HCT116 (cell line): ENCODE measurements around the gene CENPVL1. TPM values are rescaled to one million over a fixed set of nuclear protein-coding genes. Genes with fewer than 3 reads are reported as not detected.

Experiments
- ATAC-seq: fragments of 200-7000 bp; cut with Tn5 transposase; 2 replicates; pipeline ENCODE4 v1.9.1; 2020; ENCODE audit warnings: mild to moderate bottlenecking, moderate library complexity
- BruUV-seq: library from RNA; stranded (reverse); fragments of 400-500 nt; replicated peaks from 2 replicates; lab custom pipeline; 2021; lab: Mats Ljungman, UMichigan
- CTCF ChIA-PET: fragments of 300-600 bp; sonication (Branson Sonifier 250); formaldehyde crosslinking; loops from one replicate; lab custom pipeline; 2021; ENCODE audit warnings: antibody characterized with exemption; lab: Charles Lee
- POLR2A ChIA-PET: fragments of 300-600, 350-600 bp; sonication (Branson Sonifier 250); formaldehyde crosslinking; loops from one replicate; lab custom pipeline; 2021; ENCODE audit warnings: antibody characterized with exemption; lab: Charles Lee
- RAD21 ChIA-PET, 2 experiments: fragments of 300-600 bp; sonication (Branson Sonifier 250); formaldehyde crosslinking; loops; one replicate each; lab custom pipeline; 2023; ENCODE audit warnings: low total read pairs in 2 of 2; ENCODE audit not compliant: uncharacterized antibody in 2 of 2, unreplicated experiment in 2 of 2, low non-redundant PET in 1 of 2; lab: Charles Lee
- DNase-seq: peaks from one replicate; pipeline ENCODE4 v3.0.0-alpha.2; 2010; ENCODE audit warnings: low read depth, low spot score
- H2AFZ ChIP-seq: fragments of 200-600 bp; shearing (Covaris generic), sonication (generic); 2 replicates; pipeline ENCODE4 v1.6.1; 2017; ENCODE audit warnings: low read depth, mixed run types, mixed read lengths, antibody characterized with exemption, low read length; ENCODE audit not compliant: poor library complexity, severe bottlenecking
- H3K27ac ChIP-seq: 2 replicates; pipeline ENCODE4 v1.5.1; 2012; ENCODE audit warnings: low read depth, low read length
- H3K27me3 ChIP-seq: fragments of 200-600 bp; sonication (generic); 2 replicates; pipeline ENCODE4 v1.6.1; 2016; ENCODE audit warnings: mixed run types, low read length, mixed read lengths; ENCODE audit not compliant: insufficient read depth
- H3K36me3 ChIP-seq, 2 experiments: fragments of 200-500 bp in 1 of 2; fragments of 200-600 bp in 1 of 2; sonication (Bioruptor generic) in 1 of 2; sonication (generic) in 1 of 2; 2 replicates each; pipeline versions ENCODE4 v1.5.1 to v1.6.1; 2014 to 2016; ENCODE audit warnings: low read length in 2 of 2, inconsistent platforms in 1 of 2, mixed read lengths in 1 of 2, mixed run types in 1 of 2; ENCODE audit not compliant: insufficient read depth in 2 of 2, control insufficient read depth in 1 of 2
- H3K4me1 ChIP-seq, 2 experiments: fragments of 200-600 bp in 1 of 2; sonication (generic) in 1 of 2; 2 replicates each; pipeline versions ENCODE4 v1.5.1 to v1.6.1; 2012 to 2017; ENCODE audit warnings: low read length in 2 of 2, inconsistent platforms in 1 of 2, mild to moderate bottlenecking in 1 of 2, mixed read lengths in 1 of 2, mixed run types in 1 of 2, moderate library complexity in 1 of 2; ENCODE audit not compliant: insufficient read depth in 2 of 2, control insufficient read depth in 1 of 2
- H3K4me2 ChIP-seq: fragments of 200-600 bp; sonication (generic); 2 replicates; pipeline ENCODE4 v1.6.1; 2017; ENCODE audit warnings: mixed run types, low read length, mixed read lengths
- H3K4me3 ChIP-seq, 2 experiments: fragments of 200-600 bp in 1 of 2; sonication (generic) in 1 of 2; replicated peaks in 1 of 2; 2 replicates each; pipeline ENCODE4 v1.5.1; 2011 to 2016; ENCODE audit warnings: low read length in 2 of 2, control low read depth in 1 of 2, low read depth in 1 of 2, mild to moderate bottlenecking in 1 of 2, mixed read lengths in 1 of 2, mixed run types in 1 of 2
- H3K79me2 ChIP-seq: fragments of 200-600 bp; sonication (generic); 2 replicates; pipeline ENCODE4 v1.6.1; 2017; ENCODE audit warnings: mild to moderate bottlenecking, mixed run types, low read length, moderate library complexity, mixed read lengths; ENCODE audit not compliant: insufficient read depth
- H3K9ac ChIP-seq: fragments of 200-600 bp; sonication (generic); 2 replicates; pipeline ENCODE4 v1.6.1; 2016; ENCODE audit warnings: low read length, mixed read lengths
- H3K9me2 ChIP-seq: fragments of 200-600 bp; sonication (generic), shearing (Covaris generic); 2 replicates; pipeline ENCODE4 v1.6.1; 2017; ENCODE audit warnings: mixed run types, mild to moderate bottlenecking, moderate library complexity; ENCODE audit not compliant: insufficient read depth
- H3K9me3 ChIP-seq, 2 experiments: fragments of 200-500 bp in 1 of 2; fragments of 200-600 bp in 1 of 2; sonication (Bioruptor generic) in 1 of 2; sonication (generic) in 1 of 2; 2 replicates each; pipeline ENCODE4 v1.6.1; 2014 to 2017; ENCODE audit warnings: low read length in 2 of 2, mixed read lengths in 2 of 2, inconsistent platforms in 1 of 2, low read depth in 1 of 2, mild to moderate bottlenecking in 1 of 2, mixed run types in 1 of 2, moderate library complexity in 1 of 2; ENCODE audit not compliant: control insufficient read depth in 1 of 2, insufficient read depth in 1 of 2
- H4K20me1 ChIP-seq: fragments of 200-600 bp; sonication (generic), shearing (Covaris generic); 2 replicates; pipeline ENCODE4 v1.6.1; 2017; ENCODE audit warnings: mixed run types, mild to moderate bottlenecking, moderate library complexity; ENCODE audit not compliant: insufficient read depth
- CTCF ChIP-seq, 3 experiments: fragments of 200-600 bp in 1 of 3; sonication (generic) in 1 of 3; IDR thresholded peaks in 2 of 3; conservative IDR thresholded peaks in 1 of 3; 2 replicates each; pipeline ENCODE4 v1.5.1; 2012 to 2017; ENCODE audit warnings: low read depth in 2 of 3, low read length in 2 of 3, antibody characterized with exemption in 1 of 3, borderline replicate concordance in 1 of 3, control low read depth in 1 of 3, mild to moderate bottlenecking in 1 of 3, mixed read lengths in 1 of 3, mixed run types in 1 of 3, moderate library complexity in 1 of 3; ENCODE audit not compliant: insufficient read depth in 1 of 3
- EGR1 ChIP-seq: IDR thresholded peaks from 2 replicates; pipeline ENCODE4 v1.6.1; 2012; ENCODE audit warnings: low read depth
- ELF1 ChIP-seq: IDR thresholded peaks from 2 replicates; pipeline ENCODE4 v1.6.1; 2012; ENCODE audit warnings: low read depth, borderline replicate concordance
- EZH2phosphoT487 ChIP-seq: fragments of 200-600 bp; IDR thresholded peaks from 2 replicates; pipeline ENCODE4 v1.6.1; 2018; ENCODE audit warnings: antibody characterized with exemption, borderline replicate concordance
- FOSL1 ChIP-seq: IDR thresholded peaks from 2 replicates; pipeline ENCODE4 v1.6.1; 2012; ENCODE audit warnings: low read depth
- JUND ChIP-seq: IDR thresholded peaks from 2 replicates; pipeline ENCODE4 v1.6.1; 2012
- POLR2A ChIP-seq: IDR thresholded peaks from 2 replicates; pipeline ENCODE4 v1.7.0; 2011; ENCODE audit warnings: borderline replicate concordance; ENCODE audit not compliant: insufficient read depth, insufficient read length; ENCODE audit errors: extremely low read depth
- RAD21 ChIP-seq: IDR thresholded peaks from 2 replicates; pipeline ENCODE4 v1.6.1; 2012; ENCODE audit warnings: low read depth, mild to moderate bottlenecking
- SIN3A ChIP-seq: IDR thresholded peaks from 2 replicates; pipeline ENCODE4 v1.6.1; 2012; ENCODE audit warnings: low read depth
- TCF7L2 ChIP-seq: IDR thresholded peaks from 2 replicates; pipeline ENCODE4 v1.7.0; 2011; ENCODE audit warnings: borderline replicate concordance, inconsistent platforms; ENCODE audit not compliant: insufficient read depth, insufficient read length; ENCODE audit errors: extremely low read depth
- YY1 ChIP-seq: IDR thresholded peaks from 2 replicates; pipeline ENCODE4 v1.6.1; 2011; ENCODE audit warnings: low read length, low read depth, moderate library complexity, mild to moderate bottlenecking; ENCODE audit not compliant: insufficient replicate concordance; ENCODE audit errors: extremely low read depth
- ZFX ChIP-seq: fragments of 450-650 bp; IDR thresholded peaks from 2 replicates; pipeline ENCODE4 v1.6.1; 2017
- ZNF274 ChIP-seq: fragments of 200-500 bp; sonication (Bioruptor generic); IDR thresholded peaks from 2 replicates; pipeline ENCODE4 v1.6.1; 2014; ENCODE audit warnings: mild to moderate bottlenecking, low read depth, low read length, inconsistent platforms
- intact Hi-C: fragments of 100-400 bp; cut with micrococcal nuclease; formaldehyde crosslinking; loops from 2 replicates; pipeline ENCODE4 v1.10.0; 2022
- total RNA-seq: library from RNA; stranded (reverse); gene quantifications from one replicate; pipeline ENCODE4 v1.2.1, GENCODE V29; 2021; ENCODE audit not compliant: unreplicated experiment
- TF ChIP-seq, protein P1 (sequence below): IDR thresholded peaks from 2 replicates; pipeline ENCODE4 v1.6.1; 2012; ENCODE audit warnings: low read depth
- TF ChIP-seq, protein P2 (sequence below): IDR thresholded peaks from 2 replicates; pipeline ENCODE4 v1.6.1; 2012

CENPVL1 gene
- total RNA-seq, 1 experiment from 2014 or later: not detected

GRCh38 chrX:51728202-51728601 is 17.9 kb downstream of the CENPVL1 start:
- no peak overlapping the region for H3K4me2 ChIP-seq
- TF ChIP-seq POLR2A: no peak
- TF ChIP-seq ZFX: no peak
- TF ChIP-seq JUND: no peak
- TF ChIP-seq ZNF274: no peak
- TF ChIP-seq TCF7L2: no peak
- TF ChIP-seq FOSL1: no peak
- no peak for TF ChIP-seq SIN3A
- TF ChIP-seq EGR1: no peak
- TF ChIP-seq EZH2phosphoT487: no peak
- TF ChIP-seq RAD21: no peak
- no peak for TF ChIP-seq YY1
- H3K27me3 ChIP-seq: no peaks in the 10 kb centered on the region
- ChIA-PET POLR2A (interaction anchor here (0.6 kb wide), 1 partner anchor 213 kb away, joined by 3 read pairs; no protein-coding TSS in a partner anchor), CTCF (no interaction called here), RAD21 (no interaction called here)
- H3K79me2 ChIP-seq: no peaks in the 10 kb centered on the region
- DNase-seq (no peak), ATAC-seq (no peak)
- H2AFZ ChIP-seq: no peak overlapping the region
- H3K27ac ChIP-seq: no peak overlapping the region
- no peak overlapping the region for H3K4me3 ChIP-seq
- H3K9ac ChIP-seq: no peak overlapping the region
- H3K9me3 ChIP-seq: no peaks in the 10 kb centered on the region
- H3K9me2 ChIP-seq: no peaks in the 10 kb centered on the region
- no peaks in the 10 kb centered on the region for H3K4me1 ChIP-seq
- intact Hi-C loops: no loop called here
- no peaks in the 10 kb centered on the region for H3K36me3 ChIP-seq
- BruUV-seq: no TSS peak
- H4K20me1 ChIP-seq: no peaks in the 10 kb centered on the region

DNA sequence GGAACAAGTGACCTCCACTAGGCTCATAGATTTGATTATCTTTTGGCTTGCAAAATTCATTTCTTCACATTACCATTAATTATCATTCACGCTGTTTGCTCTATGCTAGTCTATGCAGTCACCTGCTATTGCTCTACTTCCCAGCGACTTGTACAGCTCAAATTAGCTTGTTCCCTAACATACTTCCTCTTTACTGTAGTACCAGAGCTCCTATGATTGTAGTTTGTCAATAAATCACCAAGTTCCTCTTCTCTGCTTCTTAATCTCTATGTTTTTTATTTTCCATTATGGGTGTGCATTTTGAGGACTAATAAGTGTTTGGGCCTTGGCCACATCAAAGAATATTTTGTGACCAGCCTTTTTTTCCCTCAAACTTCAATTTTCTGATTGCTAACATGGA is 26.8 kb downstream of the CENPVL1 start:
- no TSS peak for BruUV-seq
- Histone ChIP-seq H3K9ac (no peak overlapping the region), H3K27me3 (no peaks in the 10 kb centered on the region), H3K4me1 (no peaks in the 10 kb centered on the region), H3K9me3 (no peaks in the 10 kb centered on the region), H3K27ac (no peak overlapping the region), H3K36me3 (no peaks in the 10 kb centered on the region), H3K9me2 (no peaks in the 10 kb centered on the region), H4K20me1 (no peaks in the 10 kb centered on the region), H3K4me2 (no peak overlapping the region), H3K79me2 (no peaks in the 10 kb centered on the region), H3K4me3 (no peak overlapping the region), H2AFZ (no peak overlapping the region)
- intact Hi-C loops: no loop called here
- CTCF ChIA-PET: no interaction called here
- RAD21 ChIA-PET: no interaction called here
- POLR2A ChIA-PET: no interaction called here
- DNase-seq (no peak), ATAC-seq (no peak)
- no peak for TF ChIP-seq TCF7L2
- TF ChIP-seq CTCF (IDR thresholded peaks at IDR 0.05 in 2 of 3, conservative IDR thresholded peaks at IDR 0.05 in 1 of 3; ENCODE audit: borderline replicate concordance in 1 of 3, insufficient read depth in 1 of 3, low read depth in 2 of 3, low read length in 2 of 3): no peak
- TF ChIP-seq, protein P1, sequence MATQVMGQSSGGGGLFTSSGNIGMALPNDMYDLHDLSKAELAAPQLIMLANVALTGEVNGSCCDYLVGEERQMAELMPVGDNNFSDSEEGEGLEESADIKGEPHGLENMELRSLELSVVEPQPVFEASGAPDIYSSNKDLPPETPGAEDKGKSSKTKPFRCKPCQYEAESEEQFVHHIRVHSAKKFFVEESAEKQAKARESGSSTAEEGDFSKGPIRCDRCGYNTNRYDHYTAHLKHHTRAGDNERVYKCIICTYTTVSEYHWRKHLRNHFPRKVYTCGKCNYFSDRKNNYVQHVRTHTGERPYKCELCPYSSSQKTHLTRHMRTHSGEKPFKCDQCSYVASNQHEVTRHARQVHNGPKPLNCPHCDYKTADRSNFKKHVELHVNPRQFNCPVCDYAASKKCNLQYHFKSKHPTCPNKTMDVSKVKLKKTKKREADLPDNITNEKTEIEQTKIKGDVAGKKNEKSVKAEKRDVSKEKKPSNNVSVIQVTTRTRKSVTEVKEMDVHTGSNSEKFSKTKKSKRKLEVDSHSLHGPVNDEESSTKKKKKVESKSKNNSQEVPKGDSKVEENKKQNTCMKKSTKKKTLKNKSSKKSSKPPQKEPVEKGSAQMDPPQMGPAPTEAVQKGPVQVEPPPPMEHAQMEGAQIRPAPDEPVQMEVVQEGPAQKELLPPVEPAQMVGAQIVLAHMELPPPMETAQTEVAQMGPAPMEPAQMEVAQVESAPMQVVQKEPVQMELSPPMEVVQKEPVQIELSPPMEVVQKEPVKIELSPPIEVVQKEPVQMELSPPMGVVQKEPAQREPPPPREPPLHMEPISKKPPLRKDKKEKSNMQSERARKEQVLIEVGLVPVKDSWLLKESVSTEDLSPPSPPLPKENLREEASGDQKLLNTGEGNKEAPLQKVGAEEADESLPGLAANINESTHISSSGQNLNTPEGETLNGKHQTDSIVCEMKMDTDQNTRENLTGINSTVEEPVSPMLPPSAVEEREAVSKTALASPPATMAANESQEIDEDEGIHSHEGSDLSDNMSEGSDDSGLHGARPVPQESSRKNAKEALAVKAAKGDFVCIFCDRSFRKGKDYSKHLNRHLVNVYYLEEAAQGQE: no peak
- no peak for TF ChIP-seq ZNF274
- TF ChIP-seq, protein P2, sequence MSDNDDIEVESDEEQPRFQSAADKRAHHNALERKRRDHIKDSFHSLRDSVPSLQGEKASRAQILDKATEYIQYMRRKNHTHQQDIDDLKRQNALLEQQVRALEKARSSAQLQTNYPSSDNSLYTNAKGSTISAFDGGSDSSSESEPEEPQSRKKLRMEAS: no peak
- no peak for TF ChIP-seq RAD21
- no peak for TF ChIP-seq EGR1
- no peak for TF ChIP-seq ELF1
- no peak for TF ChIP-seq SIN3A
- no peak for TF ChIP-seq FOSL1
- TF ChIP-seq YY1: no peak
- TF ChIP-seq POLR2A: no peak
